Neural cell (in vitro differentiated cells): ENCODE measurements around the gene KCNQ5. TPM values are rescaled to one million over a fixed set of nuclear protein-coding genes. Genes with fewer than 3 reads are reported as not detected.

ENCODE experiments used
- H2AFZ ChIP-seq: fragments of 200-600, 300-800 bp; sonication (generic), shearing (Covaris generic); 2 replicates; pipeline ENCODE4 v1.6.0; 2014; ENCODE audit warnings: low read depth, mild to moderate bottlenecking, antibody characterized with exemption, low read length, moderate library complexity
- H3F3A ChIP-seq: fragments of 200-600 bp; shearing (Covaris generic); 2 replicates; pipeline ENCODE4 v1.6.1; 2016; ENCODE audit warnings: mild to moderate bottlenecking, moderate library complexity, mixed read lengths, antibody characterized with exemption, low read length; ENCODE audit not compliant: insufficient read depth, poor library complexity, severe bottlenecking
- H3K27ac ChIP-seq: fragments of 200-600, 300-800 bp; sonication (generic), shearing (Covaris generic); 2 replicates; pipeline ENCODE4 v1.5.1; 2014; ENCODE audit warnings: mild to moderate bottlenecking, low read length, moderate library complexity
- H3K27me3 ChIP-seq: fragments of 300-800, 200-600 bp; sonication (generic), shearing (Covaris generic); 2 replicates; pipeline ENCODE4 v1.6.0; 2014; ENCODE audit warnings: mild to moderate bottlenecking, low read depth, low read length, moderate library complexity; ENCODE audit not compliant: insufficient read depth
- H3K36me3 ChIP-seq: fragments of 300-800, 200-600 bp; sonication (generic), shearing (Covaris generic); 2 replicates; pipeline ENCODE4 v1.5.1; 2014; ENCODE audit warnings: mild to moderate bottlenecking, antibody characterized with exemption, low read length, moderate library complexity; ENCODE audit not compliant: insufficient read depth
- H3K4me2 ChIP-seq: fragments of 300-800, 200-600 bp; sonication (generic), shearing (Covaris generic); 2 replicates; pipeline ENCODE4 v1.6.0; 2014; ENCODE audit warnings: mild to moderate bottlenecking, low read length
- H3K4me3 ChIP-seq: fragments of 300-800, 200-600 bp; sonication (generic), shearing (Covaris generic); 2 replicates; pipeline ENCODE4 v1.5.1; 2014; ENCODE audit warnings: mild to moderate bottlenecking, low read length, moderate library complexity
- H3K79me2 ChIP-seq: fragments of 200-600 bp; shearing (Covaris generic); replicated peaks from 2 replicates; pipeline ENCODE4 v1.6.0; 2014; ENCODE audit warnings: mild to moderate bottlenecking, low read length, moderate library complexity; ENCODE audit not compliant: insufficient read depth
- H3K9ac ChIP-seq: fragments of 300-800, 200-600 bp; sonication (generic), shearing (Covaris generic); 2 replicates; pipeline ENCODE4 v1.6.1; 2016; ENCODE audit warnings: mild to moderate bottlenecking, low read length, mixed read lengths
- H3K9me2 ChIP-seq: fragments of 200-600 bp; shearing (Covaris generic); 2 replicates; pipeline ENCODE4 v1.6.1; 2016; ENCODE audit warnings: mild to moderate bottlenecking, low read length, mixed read lengths; ENCODE audit not compliant: insufficient read depth
- H3K9me3 ChIP-seq: fragments of 200-600, 300-800 bp; sonication (generic), shearing (Covaris generic); 2 replicates; pipeline ENCODE4 v1.6.1; 2016; ENCODE audit warnings: mild to moderate bottlenecking, mixed run types, low read length, moderate library complexity, mixed read lengths
- H4K20me1 ChIP-seq: fragments of 200-600 bp; shearing (Covaris generic); 2 replicates; pipeline ENCODE4 v1.6.1; 2016; ENCODE audit warnings: mild to moderate bottlenecking, mixed run types; ENCODE audit not compliant: insufficient read depth
- RAD21 ChIP-seq: fragments of 450-650 bp; conservative IDR thresholded peaks from 2 replicates; pipeline ENCODE4 v1.6.1; 2014; ENCODE audit warnings: antibody characterized with exemption, mild to moderate bottlenecking, moderate library complexity
- SMC3 ChIP-seq: fragments of 450-650 bp; conservative IDR thresholded peaks from 2 replicates; pipeline ENCODE4 v1.6.1; 2014; ENCODE audit warnings: antibody characterized with exemption, mild to moderate bottlenecking, moderate library complexity; ENCODE audit not compliant: poor library complexity
- TAF1 ChIP-seq: IDR thresholded peaks from 2 replicates; pipeline ENCODE4 v1.6.1; 2012; ENCODE audit warnings: low read depth
- polyA plus RNA-seq: library from polyadenylated mRNA; depleted of rRNA; stranded (reverse); fragments of >200 nt; gene quantifications from 2 replicates; pipeline ENCODE4 v1.2.3, GENCODE V29; 2014
- TF ChIP-seq, protein P1 (sequence below): IDR thresholded peaks from 2 replicates; pipeline ENCODE4 v1.6.1; 2012; ENCODE audit warnings: borderline replicate concordance
- TF ChIP-seq, protein P2 (sequence below): fragments of 450-650 bp; IDR thresholded peaks from 2 replicates; pipeline ENCODE4 v1.5.1; 2014; ENCODE audit warnings: antibody characterized with exemption, mild to moderate bottlenecking, moderate library complexity; ENCODE audit not compliant: poor library complexity, severe bottlenecking

Gene KCNQ5
- polyA plus RNA-seq, 1 donor from 2014 or later, result 0.30 TPM

DNA sequence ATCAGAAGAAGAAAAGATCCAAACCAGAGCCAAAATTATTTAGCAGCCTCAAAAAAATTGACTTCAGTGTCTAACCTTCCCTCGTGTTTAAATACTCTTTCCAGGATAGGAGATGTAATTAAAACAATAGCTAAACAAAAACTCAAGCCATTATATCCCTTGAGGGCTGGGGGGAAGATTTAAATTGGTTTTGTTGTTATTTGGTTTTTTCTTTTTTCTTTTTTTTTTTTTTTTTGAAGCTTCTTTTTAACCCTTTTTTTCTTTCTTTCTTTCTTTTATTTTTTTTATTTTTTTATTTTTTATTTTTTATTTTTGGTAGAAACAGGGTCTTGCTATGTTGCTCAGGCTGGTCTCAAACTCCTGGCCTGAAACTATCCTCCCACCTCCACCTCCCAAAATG lies 334.4 kb downstream of the KCNQ5 start:
- no peak overlapping the region for H3K27ac ChIP-seq
- H4K20me1 ChIP-seq, result no peaks in the 10 kb centered on the region
- no peak overlapping the region for H3K4me2 ChIP-seq
- H3K9me2 ChIP-seq, result no peaks in the 10 kb centered on the region
- no peak overlapping the region for H2AFZ ChIP-seq
- H3K36me3 ChIP-seq, result no peaks in the 10 kb centered on the region
- H3F3A ChIP-seq, result no peaks in the 10 kb centered on the region
- TF ChIP-seq RAD21, result no peak
- TF ChIP-seq, protein P1, sequence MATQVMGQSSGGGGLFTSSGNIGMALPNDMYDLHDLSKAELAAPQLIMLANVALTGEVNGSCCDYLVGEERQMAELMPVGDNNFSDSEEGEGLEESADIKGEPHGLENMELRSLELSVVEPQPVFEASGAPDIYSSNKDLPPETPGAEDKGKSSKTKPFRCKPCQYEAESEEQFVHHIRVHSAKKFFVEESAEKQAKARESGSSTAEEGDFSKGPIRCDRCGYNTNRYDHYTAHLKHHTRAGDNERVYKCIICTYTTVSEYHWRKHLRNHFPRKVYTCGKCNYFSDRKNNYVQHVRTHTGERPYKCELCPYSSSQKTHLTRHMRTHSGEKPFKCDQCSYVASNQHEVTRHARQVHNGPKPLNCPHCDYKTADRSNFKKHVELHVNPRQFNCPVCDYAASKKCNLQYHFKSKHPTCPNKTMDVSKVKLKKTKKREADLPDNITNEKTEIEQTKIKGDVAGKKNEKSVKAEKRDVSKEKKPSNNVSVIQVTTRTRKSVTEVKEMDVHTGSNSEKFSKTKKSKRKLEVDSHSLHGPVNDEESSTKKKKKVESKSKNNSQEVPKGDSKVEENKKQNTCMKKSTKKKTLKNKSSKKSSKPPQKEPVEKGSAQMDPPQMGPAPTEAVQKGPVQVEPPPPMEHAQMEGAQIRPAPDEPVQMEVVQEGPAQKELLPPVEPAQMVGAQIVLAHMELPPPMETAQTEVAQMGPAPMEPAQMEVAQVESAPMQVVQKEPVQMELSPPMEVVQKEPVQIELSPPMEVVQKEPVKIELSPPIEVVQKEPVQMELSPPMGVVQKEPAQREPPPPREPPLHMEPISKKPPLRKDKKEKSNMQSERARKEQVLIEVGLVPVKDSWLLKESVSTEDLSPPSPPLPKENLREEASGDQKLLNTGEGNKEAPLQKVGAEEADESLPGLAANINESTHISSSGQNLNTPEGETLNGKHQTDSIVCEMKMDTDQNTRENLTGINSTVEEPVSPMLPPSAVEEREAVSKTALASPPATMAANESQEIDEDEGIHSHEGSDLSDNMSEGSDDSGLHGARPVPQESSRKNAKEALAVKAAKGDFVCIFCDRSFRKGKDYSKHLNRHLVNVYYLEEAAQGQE, result no peak
- no peaks in the 10 kb centered on the region for H3K79me2 ChIP-seq
- no peak overlapping the region for H3K4me3 ChIP-seq
- no peaks in the 10 kb centered on the region for H3K27me3 ChIP-seq
- no peak overlapping the region for H3K9ac ChIP-seq
- H3K9me3 ChIP-seq, result no peaks in the 10 kb centered on the region

DNA sequence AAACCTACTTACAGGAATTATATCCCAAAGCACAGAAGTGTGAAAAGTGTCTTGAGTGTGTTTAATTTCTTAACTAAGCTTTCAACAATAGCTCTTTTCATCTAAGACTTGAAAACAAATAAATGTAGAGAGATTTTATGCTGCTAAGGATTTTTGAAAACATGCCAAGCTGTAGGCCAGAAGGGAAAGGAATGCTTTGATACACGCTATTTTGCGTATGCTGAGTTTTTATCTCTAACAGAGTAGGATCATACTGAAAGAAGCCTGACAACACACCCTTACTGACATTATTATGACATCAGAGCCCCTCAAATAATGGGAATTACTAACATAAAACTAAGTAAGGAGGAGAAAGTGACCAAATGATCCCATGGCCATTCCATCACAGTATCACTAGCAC lies 338.0 kb downstream of the KCNQ5 start:
- H4K20me1 ChIP-seq, result no peaks in the 10 kb centered on the region
- no peaks in the 10 kb centered on the region for H3K36me3 ChIP-seq
- TF ChIP-seq, protein P1, result no peak
- no peak for TF ChIP-seq SMC3
- TF ChIP-seq TAF1, result no peak
- TF ChIP-seq, protein P2, sequence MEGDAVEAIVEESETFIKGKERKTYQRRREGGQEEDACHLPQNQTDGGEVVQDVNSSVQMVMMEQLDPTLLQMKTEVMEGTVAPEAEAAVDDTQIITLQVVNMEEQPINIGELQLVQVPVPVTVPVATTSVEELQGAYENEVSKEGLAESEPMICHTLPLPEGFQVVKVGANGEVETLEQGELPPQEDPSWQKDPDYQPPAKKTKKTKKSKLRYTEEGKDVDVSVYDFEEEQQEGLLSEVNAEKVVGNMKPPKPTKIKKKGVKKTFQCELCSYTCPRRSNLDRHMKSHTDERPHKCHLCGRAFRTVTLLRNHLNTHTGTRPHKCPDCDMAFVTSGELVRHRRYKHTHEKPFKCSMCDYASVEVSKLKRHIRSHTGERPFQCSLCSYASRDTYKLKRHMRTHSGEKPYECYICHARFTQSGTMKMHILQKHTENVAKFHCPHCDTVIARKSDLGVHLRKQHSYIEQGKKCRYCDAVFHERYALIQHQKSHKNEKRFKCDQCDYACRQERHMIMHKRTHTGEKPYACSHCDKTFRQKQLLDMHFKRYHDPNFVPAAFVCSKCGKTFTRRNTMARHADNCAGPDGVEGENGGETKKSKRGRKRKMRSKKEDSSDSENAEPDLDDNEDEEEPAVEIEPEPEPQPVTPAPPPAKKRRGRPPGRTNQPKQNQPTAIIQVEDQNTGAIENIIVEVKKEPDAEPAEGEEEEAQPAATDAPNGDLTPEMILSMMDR, result no peak
- TF ChIP-seq RAD21, result no peak
- H3K9me3 ChIP-seq, result no peaks in the 10 kb centered on the region
- H3K9me2 ChIP-seq, result no peaks in the 10 kb centered on the region
- no peak overlapping the region for H3K4me3 ChIP-seq
- H3K27ac ChIP-seq, result no peak overlapping the region
- no peaks in the 10 kb centered on the region for H3K79me2 ChIP-seq
- no peak overlapping the region for H3K9ac ChIP-seq
- H3F3A ChIP-seq, result no peaks in the 10 kb centered on the region
- H3K4me2 ChIP-seq, result no peak overlapping the region
- H3K27me3 ChIP-seq, result no peaks in the 10 kb centered on the region
- no peak overlapping the region for H2AFZ ChIP-seq

DNA sequence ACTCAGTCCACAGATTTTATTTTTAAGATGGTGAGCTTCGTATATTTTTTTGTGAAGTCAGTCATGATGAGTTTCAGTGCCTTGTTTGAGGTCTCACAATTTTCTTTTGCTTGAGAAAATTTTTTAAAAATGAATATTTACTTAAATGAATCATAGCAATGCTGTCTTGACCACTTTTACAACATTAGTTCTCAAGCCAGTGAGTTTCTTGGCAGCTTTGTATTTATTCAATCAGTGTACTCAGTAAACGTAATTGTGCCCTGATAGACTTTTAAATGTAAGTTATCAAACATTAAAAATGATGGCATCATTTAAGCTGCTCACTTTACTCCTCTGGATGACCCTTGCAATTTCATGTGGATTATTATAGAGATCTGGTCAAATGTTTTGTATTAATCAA lies 342.1 kb downstream of the KCNQ5 start:
- no peaks in the 10 kb centered on the region for H3F3A ChIP-seq
- H3K4me3 ChIP-seq, result no peak overlapping the region
- no peaks in the 10 kb centered on the region for H3K9me3 ChIP-seq
- no peak overlapping the region for H2AFZ ChIP-seq
- no peaks in the 10 kb centered on the region for H3K36me3 ChIP-seq
- no peak overlapping the region for H3K27ac ChIP-seq
- no peak overlapping the region for H3K9ac ChIP-seq
- H4K20me1 ChIP-seq, result no peaks in the 10 kb centered on the region
- no peaks in the 10 kb centered on the region for H3K27me3 ChIP-seq
- no peaks in the 10 kb centered on the region for H3K79me2 ChIP-seq
- no peaks in the 10 kb centered on the region for H3K9me2 ChIP-seq
- H3K4me2 ChIP-seq, result no peak overlapping the region
- TF ChIP-seq RAD21, result no peak
